ENCODE results near the gene RETREG1. TPM values are rescaled to one million over a fixed set of nuclear protein-coding genes. Genes with fewer than 3 reads are reported as not detected.

RETREG1 gene
- total RNA-seq, 1 experiment from 2014 or later, result 5.1 TPM

- DNase-seq (ENCODE audit: low spot score), result no peak
- Histone ChIP-seq H3K27me3 (replicated peaks; ENCODE audit: insufficient read depth, low read depth, low read length, poor library complexity) (no peaks in the 10 kb centered on the region), H3K36me3 (ENCODE audit: insufficient read depth, low read length, poor library complexity, severe bottlenecking) (no peaks in the 10 kb centered on the region), H3K27ac (ENCODE audit: low read depth, low read length, poor library complexity, severe bottlenecking) (no peak overlapping the region), H3K4me3 (ENCODE audit: low read depth, low read length, poor library complexity, severe bottlenecking) (no peak overlapping the region), H3K4me1 (ENCODE audit: insufficient read depth, low read length, poor library complexity, severe bottlenecking) (no peaks in the 10 kb centered on the region), H3K9me3 (ENCODE audit: low read depth, low read length, poor library complexity, severe bottlenecking) (no peaks in the 10 kb centered on the region)
- no TSS peak for BruUV-seq (replicated peaks)
- intact Hi-C loops (cut with micrococcal nuclease; ENCODE audit: unreplicated experiment), result no loop called here
- ChIA-PET CTCF (no interaction called here), POLR2A (ENCODE audit: low non-redundant PET) (no interaction called here)
- TF ChIP-seq EZH2 (IDR thresholded peaks at IDR 0.05; ENCODE audit: borderline replicate concordance, low read depth, low read length, poor library complexity, severe bottlenecking) (no peak), CTCF (conservative IDR thresholded peaks at IDR 0.05; ENCODE audit: low read depth, low read length) (no peak)
These were observed 91.1 kb downstream of the RETREG1 start for GRCh38 chr5:16525651-16526050.

GRCh38 chr5:16524286-16524685 lies 92.5 kb downstream of the RETREG1 start:
- Histone ChIP-seq H3K27me3 (replicated peaks; ENCODE audit: insufficient read depth, low read depth, low read length, poor library complexity) (no peaks in the 10 kb centered on the region), H3K9me3 (ENCODE audit: low read depth, low read length, poor library complexity, severe bottlenecking) (no peaks in the 10 kb centered on the region), H3K27ac (ENCODE audit: low read depth, low read length, poor library complexity, severe bottlenecking) (no peak overlapping the region), H3K4me3 (ENCODE audit: low read depth, low read length, poor library complexity, severe bottlenecking) (no peak overlapping the region), H3K36me3 (ENCODE audit: insufficient read depth, low read length, poor library complexity, severe bottlenecking) (no peaks in the 10 kb centered on the region), H3K4me1 (ENCODE audit: insufficient read depth, low read length, poor library complexity, severe bottlenecking) (no peaks in the 10 kb centered on the region)
- CTCF ChIA-PET, result no interaction called here
- no peak for DNase-seq (ENCODE audit: low spot score)
- POLR2A ChIA-PET (ENCODE audit: low non-redundant PET), result no interaction called here
- TF ChIP-seq EZH2 (IDR thresholded peaks at IDR 0.05; ENCODE audit: borderline replicate concordance, low read depth, low read length, poor library complexity, severe bottlenecking) (no peak), CTCF (conservative IDR thresholded peaks at IDR 0.05; ENCODE audit: low read depth, low read length) (no peak)
- no TSS peak for BruUV-seq (replicated peaks)
- intact Hi-C loops (cut with micrococcal nuclease; ENCODE audit: unreplicated experiment), result no loop called here

- H3K36me3 ChIP-seq (ENCODE audit: insufficient read depth, low read length, poor library complexity, severe bottlenecking), result no peaks in the 10 kb centered on the region
- intact Hi-C loops (cut with micrococcal nuclease; ENCODE audit: unreplicated experiment), result no loop called here
- DNase-seq (ENCODE audit: low spot score), result no peak
- no peaks in the 10 kb centered on the region for H3K27me3 ChIP-seq (replicated peaks; ENCODE audit: insufficient read depth, low read depth, low read length, poor library complexity)
- POLR2A ChIA-PET (ENCODE audit: low non-redundant PET), result no interaction called here
- TF ChIP-seq EZH2 (IDR thresholded peaks at IDR 0.05; ENCODE audit: borderline replicate concordance, low read depth, low read length, poor library complexity, severe bottlenecking) (no peak), CTCF (conservative IDR thresholded peaks at IDR 0.05; ENCODE audit: low read depth, low read length) (no peak)
- BruUV-seq (replicated peaks), result no TSS peak
- no peak overlapping the region for H3K4me3 ChIP-seq (ENCODE audit: low read depth, low read length, poor library complexity, severe bottlenecking)
- no peaks in the 10 kb centered on the region for H3K4me1 ChIP-seq (ENCODE audit: insufficient read depth, low read length, poor library complexity, severe bottlenecking)
- no peaks in the 10 kb centered on the region for H3K9me3 ChIP-seq (ENCODE audit: low read depth, low read length, poor library complexity, severe bottlenecking)
- CTCF ChIA-PET, result no interaction called here
- H3K27ac ChIP-seq (ENCODE audit: low read depth, low read length, poor library complexity, severe bottlenecking), result no peak overlapping the region
These were observed 95.0 kb downstream of the RETREG1 start for GRCh38 chr5:16521521-16522483.
